Loucy (cell line): ENCODE measurements around the gene ZNF80.

Experiments used
- H2AFZ ChIP-seq: fragments of 200-600 bp; sonication (generic); 2 replicates; pipeline ENCODE4 v1.6.0; 2016; ENCODE audit warnings: antibody characterized with exemption, mild to moderate bottlenecking, low read length, moderate library complexity
- H3F3A ChIP-seq: fragments of 200-600 bp; 2 replicates; pipeline ENCODE4 v1.6.0; 2016; ENCODE audit warnings: antibody characterized with exemption, low read depth, mild to moderate bottlenecking
- H3K27me3 ChIP-seq: fragments of 200-600 bp; sonication (generic); 2 replicates; pipeline ENCODE4 v1.6.1; 2014; ENCODE audit warnings: low read length, mild to moderate bottlenecking; ENCODE audit not compliant: insufficient read depth, poor library complexity, severe bottlenecking
- H3K36me3 ChIP-seq: fragments of 200-600 bp; sonication (generic); 2 replicates; pipeline ENCODE4 v1.6.1; 2016; ENCODE audit warnings: low read length; ENCODE audit not compliant: insufficient read depth
- H3K4me1 ChIP-seq: fragments of 200-600 bp; sonication (generic); 2 replicates; pipeline ENCODE4 v1.5.1; 2014; ENCODE audit warnings: low read length, mild to moderate bottlenecking; ENCODE audit not compliant: insufficient read depth, poor library complexity, severe bottlenecking
- H3K4me2 ChIP-seq: fragments of 200-600 bp; sonication (generic); 2 replicates; pipeline ENCODE4 v1.6.0; 2014; ENCODE audit warnings: antibody characterized with exemption, low read length, low read depth, mild to moderate bottlenecking; ENCODE audit not compliant: poor library complexity, severe bottlenecking
- H3K4me3 ChIP-seq: fragments of 200-600 bp; sonication (generic); 2 replicates; pipeline ENCODE4 v1.5.1; 2014; ENCODE audit warnings: low read length, mild to moderate bottlenecking, mixed read lengths; ENCODE audit not compliant: poor library complexity, severe bottlenecking
- H3K79me2 ChIP-seq: fragments of 200-600 bp; sonication (generic); 2 replicates; pipeline ENCODE4 v1.6.1; 2014; ENCODE audit warnings: low read length; ENCODE audit not compliant: insufficient read depth
- H3K9ac ChIP-seq: fragments of 200-600 bp; sonication (generic); 2 replicates; pipeline ENCODE4 v1.6.0; 2014; ENCODE audit warnings: mild to moderate bottlenecking, low read depth, low read length, moderate library complexity; ENCODE audit not compliant: poor library complexity, severe bottlenecking
- H3K9me2 ChIP-seq: fragments of 200-600 bp; sonication (generic); replicated peaks from 2 replicates; pipeline ENCODE4 v1.6.1; 2016; ENCODE audit warnings: low read depth, low read length, mixed read lengths
- H3K9me3 ChIP-seq: fragments of 200-600 bp; sonication (generic); 2 replicates; pipeline ENCODE4 v1.6.1; 2014; ENCODE audit warnings: mild to moderate bottlenecking, antibody characterized with exemption, low read length, low read depth; ENCODE audit not compliant: insufficient read depth
- H4K20me1 ChIP-seq: fragments of 200-600 bp; sonication (generic); 2 replicates; pipeline ENCODE4 v1.6.0; 2014; ENCODE audit warnings: antibody characterized with exemption, low read length, mild to moderate bottlenecking; ENCODE audit not compliant: insufficient read depth, poor library complexity, severe bottlenecking
- CTCF ChIP-seq: fragments of 200-600 bp; sonication (generic); conservative IDR thresholded peaks from 2 replicates; pipeline ENCODE4 v1.5.1; 2014; ENCODE audit warnings: mild to moderate bottlenecking, antibody characterized with exemption, low read length
- EZH2phosphoT487 ChIP-seq: fragments of 200-600 bp; IDR thresholded peaks from 2 replicates; pipeline ENCODE4 v1.6.1; 2018; ENCODE audit warnings: antibody characterized with exemption, mild to moderate bottlenecking, moderate library complexity, borderline replicate concordance

Gene ZNF80

GRCh38 chr3:114218578-114219185 is 18.7 kb downstream of the ZNF80 start:
- Histone ChIP-seq H3K36me3 (no peaks in the 10 kb centered on the region), H3K9ac (no peak overlapping the region), H2AFZ (no peak overlapping the region), H4K20me1 (no peaks in the 10 kb centered on the region), H3K27me3 (no peaks in the 10 kb centered on the region), H3K4me3 (no peak overlapping the region), H3F3A (peaks cover 4% of the 10 kb centered on the region; the same call in 1 of the 2 replicates), H3K4me2 (no peak overlapping the region), H3K4me1 (peaks cover 13% of the 10 kb centered on the region), H3K9me2 (no peaks in the 10 kb centered on the region), H3K79me2 (no peaks in the 10 kb centered on the region), H3K9me3 (no peaks in the 10 kb centered on the region)
- TF ChIP-seq CTCF (no peak), EZH2phosphoT487 (no peak)

GRCh38 chr3:114218006-114218405 is 19.4 kb downstream of the ZNF80 start:
- Histone ChIP-seq H3F3A (peaks cover 8% of the 10 kb centered on the region; the same call in 1 of the 2 replicates), H3K9me3 (no peaks in the 10 kb centered on the region), H3K4me3 (no peak overlapping the region), H3K9me2 (no peaks in the 10 kb centered on the region), H3K79me2 (no peaks in the 10 kb centered on the region), H3K9ac (no peak overlapping the region), H3K4me1 (peaks cover 20% of the 10 kb centered on the region), H3K36me3 (no peaks in the 10 kb centered on the region), H2AFZ (no peak overlapping the region), H3K27me3 (no peaks in the 10 kb centered on the region), H3K4me2 (no peak overlapping the region), H4K20me1 (no peaks in the 10 kb centered on the region)
- TF ChIP-seq CTCF (no peak), EZH2phosphoT487 (no peak)

- Histone ChIP-seq H3K4me2 (no peak overlapping the region), H3K36me3 (no peaks in the 10 kb centered on the region), H3K4me1 (peaks cover 22% of the 10 kb centered on the region), H3K9me2 (no peaks in the 10 kb centered on the region), H4K20me1 (no peaks in the 10 kb centered on the region), H3F3A (peaks cover 8% of the 10 kb centered on the region; the same call in 1 of the 2 replicates), H2AFZ (no peak overlapping the region), H3K79me2 (no peaks in the 10 kb centered on the region), H3K9me3 (no peaks in the 10 kb centered on the region), H3K27me3 (no peaks in the 10 kb centered on the region), H3K4me3 (no peak overlapping the region), H3K9ac (no peak overlapping the region)
- TF ChIP-seq CTCF = no peak
- no peak for TF ChIP-seq EZH2phosphoT487
These were observed 20.1 kb downstream of the ZNF80 start for GRCh38 chr3:114217266-114217665.
